HG03457 (cell line): ENCODE results near the gene TBC1D21.

Experiments used
- ATAC-seq: cut with Tn5 transposase; IDR thresholded peaks from one replicate; pipeline ENCODE4 v1.9.1; 2021; ENCODE audit warnings: moderate number of reproducible peaks; ENCODE audit not compliant: unreplicated experiment

Gene TBC1D21

DNA sequence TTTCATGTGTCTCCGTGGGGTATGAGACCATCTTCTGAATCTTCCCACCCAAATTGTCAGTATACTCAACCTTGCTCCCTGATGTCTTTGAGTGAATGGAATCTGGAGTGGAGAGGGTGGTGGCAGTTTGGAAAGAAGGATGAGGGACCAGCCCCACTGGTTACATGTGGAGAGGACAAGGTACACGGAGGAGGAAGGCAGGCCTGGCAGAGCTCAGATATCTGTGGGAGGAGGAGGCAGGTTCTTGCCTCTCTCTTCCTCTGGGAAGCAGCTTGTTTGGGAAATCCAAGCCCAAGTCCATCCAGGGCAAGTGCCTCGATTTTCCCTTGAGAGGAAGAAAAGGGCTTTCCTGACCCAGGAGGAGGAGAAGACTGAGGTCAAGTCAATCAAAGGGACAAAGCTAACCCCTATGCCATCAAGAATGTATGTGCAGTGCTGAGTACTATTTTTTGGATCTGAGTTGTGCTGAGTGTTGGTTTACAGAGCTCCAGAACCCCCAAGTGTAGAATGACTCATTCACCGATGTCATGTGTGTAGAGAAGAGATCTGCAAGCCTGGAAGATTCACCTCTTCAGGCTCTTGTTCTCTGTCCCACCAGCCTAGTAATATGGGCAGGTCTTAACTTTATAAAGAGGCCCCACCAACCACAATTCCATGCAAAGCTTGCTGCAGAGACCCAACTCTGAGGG lies 33.1 kb downstream of the TBC1D21 start:
- ATAC-seq = no peak

GRCh38 chr15:73907035-73907408 lies 33.7 kb downstream of the TBC1D21 start:
- ATAC-seq = no peak

DNA sequence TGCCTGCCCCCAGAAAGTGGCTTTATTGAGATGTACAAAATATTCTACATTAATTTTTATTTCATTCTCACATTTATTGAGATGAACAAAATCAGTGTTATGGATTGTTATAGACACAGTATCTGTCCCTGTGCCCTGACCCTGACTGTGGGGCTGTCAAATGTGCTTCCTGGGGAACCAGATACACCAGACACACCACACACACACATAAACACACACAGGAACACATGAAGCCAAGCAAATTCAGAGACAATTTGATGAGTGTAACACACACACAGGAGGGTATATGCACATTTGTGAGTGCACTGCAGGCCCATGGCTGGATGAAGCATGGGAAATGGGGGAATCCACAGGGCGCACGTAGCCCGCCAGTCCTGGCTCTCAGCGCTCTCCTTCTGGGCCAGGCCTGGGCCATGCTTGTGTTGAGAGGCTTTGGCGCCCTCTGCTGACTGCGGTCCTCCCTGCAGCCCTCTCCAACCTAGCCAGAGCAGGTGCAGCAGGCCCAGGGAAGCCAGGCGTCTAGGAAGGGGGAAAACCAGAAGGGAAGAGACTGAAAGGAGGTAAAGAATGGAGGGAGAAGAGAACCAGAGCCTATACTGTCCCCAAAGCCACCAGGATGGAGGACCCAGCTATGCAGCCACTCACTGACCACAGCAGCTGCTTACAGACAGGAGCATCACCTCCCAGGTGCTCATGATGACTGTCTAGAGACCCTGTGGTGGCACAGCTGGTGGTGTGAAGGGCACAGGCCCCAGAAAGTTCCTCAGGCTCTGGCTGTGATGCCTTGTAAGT lies 34.9 kb downstream of the TBC1D21 start:
- ATAC-seq = no peak

GRCh38 chr15:73908822-73909122 lies 35.4 kb downstream of the TBC1D21 start:
- no peak for ATAC-seq

DNA sequence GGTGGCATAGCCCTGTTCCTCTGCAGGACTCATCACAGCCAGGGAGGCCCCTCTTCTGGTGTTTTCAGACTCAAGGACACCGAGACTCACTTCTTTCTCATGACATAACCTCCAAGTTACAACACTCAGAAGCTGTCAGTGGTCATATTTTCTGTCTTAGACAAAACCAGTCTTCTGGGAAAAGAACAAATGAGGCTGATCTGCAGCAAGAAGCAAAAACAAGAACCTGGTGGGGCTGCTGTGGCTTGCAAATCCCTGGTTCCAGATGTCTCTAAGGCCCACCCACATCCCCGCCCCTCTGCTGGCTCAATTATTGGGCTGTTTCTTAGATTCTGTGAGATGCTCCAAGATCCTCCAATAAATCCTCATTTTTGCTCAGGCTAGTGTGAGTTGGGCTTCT lies 36.3 kb downstream of the TBC1D21 start:
- no peak for ATAC-seq

DNA sequence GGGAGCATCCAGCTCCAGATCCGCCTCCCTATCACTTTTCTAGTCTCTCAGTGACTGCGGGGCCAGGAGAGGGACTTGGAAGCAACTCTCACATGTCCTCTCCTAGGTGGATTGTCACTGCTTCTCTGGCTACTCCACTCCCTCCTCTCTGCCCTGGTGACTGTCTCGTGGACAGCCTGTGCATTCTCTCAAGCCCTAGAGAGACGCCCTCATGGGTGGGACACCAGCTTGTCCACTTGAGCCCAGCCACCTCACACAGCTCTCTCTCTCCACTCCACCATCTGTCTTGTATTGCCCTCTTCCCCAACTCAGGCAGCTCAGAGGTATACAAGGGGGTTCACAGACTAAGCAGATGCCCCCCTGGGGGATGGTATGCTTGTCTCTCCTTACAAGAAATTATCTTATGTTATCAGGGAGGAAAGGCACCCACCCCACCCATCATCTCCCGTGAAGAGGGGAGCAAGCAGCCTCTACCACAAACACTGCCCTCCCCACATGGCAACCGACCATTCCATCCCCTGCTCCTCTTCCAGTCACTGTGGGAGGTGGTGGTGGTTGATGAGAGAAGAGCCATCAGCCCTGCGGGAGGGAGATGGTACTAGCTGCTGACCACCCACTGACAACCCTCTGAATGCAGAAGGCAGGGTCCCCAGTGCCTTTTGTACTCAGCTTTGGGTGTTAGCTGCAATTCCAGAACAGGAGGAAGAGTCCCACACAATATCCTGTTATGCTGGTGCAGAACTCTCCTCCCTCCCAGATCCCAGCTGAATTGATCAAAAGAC lies 37.3 kb downstream of the TBC1D21 start:
- no peak for ATAC-seq

GRCh38 chr15:73912030-73912596 lies 38.7 kb downstream of the TBC1D21 start:
- no peak for ATAC-seq

DNA sequence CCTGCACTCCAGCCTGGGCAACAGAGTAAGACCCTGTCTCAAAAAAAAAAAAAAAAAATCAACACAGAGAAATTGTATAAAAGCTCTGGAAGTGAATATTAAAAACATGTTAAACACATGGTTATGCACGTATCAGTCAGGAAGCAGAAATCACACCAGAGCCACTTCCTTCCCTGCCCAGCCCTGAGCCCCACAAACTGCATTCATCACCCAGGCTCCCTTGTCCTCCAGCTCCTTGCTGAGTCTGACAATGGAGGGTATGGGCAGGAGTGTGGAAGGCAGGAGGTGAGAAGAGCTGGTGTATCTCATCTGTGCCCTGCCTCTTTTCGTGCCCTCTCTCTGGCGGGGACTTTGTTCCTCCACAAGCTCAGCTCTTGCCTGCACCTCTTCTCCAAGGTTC lies 40.8 kb downstream of the TBC1D21 start:
- no peak for ATAC-seq

DNA sequence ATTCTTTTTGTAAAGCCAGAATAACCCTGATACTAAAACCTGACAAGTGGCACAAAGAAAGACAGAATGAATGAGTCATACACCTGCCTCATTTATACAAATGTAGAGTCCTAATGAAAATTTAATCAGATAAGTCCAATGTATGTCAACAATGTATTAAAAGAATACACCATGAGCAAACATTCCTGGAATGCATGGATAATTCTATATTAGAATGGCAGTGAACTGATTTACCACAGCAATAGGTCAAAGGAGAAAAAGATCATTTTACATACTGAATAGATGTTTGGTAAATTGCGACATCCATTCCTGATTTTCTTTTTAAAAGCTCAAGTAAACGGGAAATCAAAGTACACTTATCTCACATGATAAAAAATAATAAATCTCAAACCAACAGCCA lies 41.7 kb downstream of the TBC1D21 start:
- no peak for ATAC-seq

DNA sequence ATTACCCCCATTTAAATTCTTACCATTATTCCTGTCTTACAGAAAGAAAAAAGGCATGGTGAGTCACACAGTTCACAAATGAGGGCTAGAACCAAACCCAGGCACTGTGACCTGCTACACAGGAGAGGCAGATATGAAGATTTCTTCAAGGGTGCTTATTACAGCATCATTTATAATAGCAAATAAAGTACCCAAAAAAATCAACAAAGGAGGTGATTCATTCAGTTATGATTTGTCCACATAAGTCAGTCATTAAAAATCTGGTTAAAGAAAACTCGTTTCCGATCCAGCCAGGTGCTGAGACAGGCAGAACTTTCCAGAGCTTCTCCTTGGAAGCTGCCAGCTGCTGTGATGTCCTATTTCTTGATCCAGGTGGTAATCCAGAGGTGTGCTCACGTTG lies 45.4 kb downstream of the TBC1D21 start:
- ATAC-seq = no peak

DNA sequence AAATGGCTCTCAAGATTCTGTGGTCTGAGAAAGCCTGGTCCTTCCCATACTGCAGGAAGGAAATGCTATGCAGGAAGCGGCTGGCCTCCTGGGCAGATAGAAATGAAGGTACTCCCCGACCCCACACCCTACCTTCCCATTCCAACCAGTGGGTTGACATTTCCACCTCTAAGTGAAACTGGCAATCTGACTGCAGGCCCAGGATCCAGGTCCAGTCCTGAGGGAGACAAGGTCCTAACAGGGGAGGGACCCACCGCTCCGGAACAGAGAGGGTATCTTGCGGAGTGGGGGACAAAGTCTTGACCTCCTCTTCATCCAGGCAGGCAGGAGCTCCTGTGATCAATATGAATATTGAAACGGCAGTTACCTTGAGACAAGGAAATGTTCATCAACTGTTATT lies 46.3 kb downstream of the TBC1D21 start:
- no peak for ATAC-seq

GRCh38 chr15:73921254-73921925 lies 48.0 kb downstream of the TBC1D21 start:
- no peak for ATAC-seq

GRCh38 chr15:73922186-73923151 lies 49.1 kb downstream of the TBC1D21 start:
- no peak for ATAC-seq

- ATAC-seq = no peak
Observed at GRCh38 chr15:73923156-73923487, 49.8 kb downstream of the TBC1D21 start.

GRCh38 chr15:73923488-73924164 lies 50.3 kb downstream of the TBC1D21 start:
- no peak for ATAC-seq

DNA sequence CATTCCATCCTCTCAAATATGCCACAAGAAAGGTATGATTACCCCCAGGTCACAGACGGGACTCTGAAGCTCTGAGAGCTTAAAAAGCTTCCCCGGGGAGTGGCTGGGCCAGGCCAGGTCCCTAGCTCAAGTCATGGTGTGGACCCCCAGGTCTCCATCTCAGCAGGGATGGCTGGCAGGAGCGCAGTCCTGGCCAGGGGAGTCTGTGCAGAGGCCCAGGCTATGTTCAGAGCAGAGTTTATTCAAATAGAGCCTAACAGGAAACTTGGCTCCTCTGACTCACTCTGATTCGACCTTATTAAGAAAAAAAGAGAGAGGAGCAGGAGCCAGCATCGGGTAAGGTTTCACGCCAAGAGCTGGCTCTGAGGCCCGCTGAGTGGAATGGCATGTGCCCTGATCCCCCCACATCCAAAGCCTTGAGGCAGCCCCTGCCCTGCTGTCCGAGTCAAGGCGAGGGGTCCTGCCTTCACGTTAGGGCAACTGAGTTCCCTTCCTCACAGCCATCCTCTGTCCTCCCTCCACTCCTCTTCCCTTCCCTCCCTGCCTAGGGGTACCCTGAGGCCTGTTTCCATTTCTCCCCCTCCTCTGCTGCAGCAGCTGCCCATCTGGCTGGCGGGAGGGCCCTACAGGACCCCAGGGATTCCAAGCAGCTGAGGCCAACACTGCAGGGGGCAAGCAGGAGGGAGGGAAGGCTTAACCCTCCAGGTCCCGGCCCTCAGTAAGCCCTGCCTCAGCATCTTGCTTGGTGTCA lies 51.0 kb downstream of the TBC1D21 start:
- no peak for ATAC-seq

DNA sequence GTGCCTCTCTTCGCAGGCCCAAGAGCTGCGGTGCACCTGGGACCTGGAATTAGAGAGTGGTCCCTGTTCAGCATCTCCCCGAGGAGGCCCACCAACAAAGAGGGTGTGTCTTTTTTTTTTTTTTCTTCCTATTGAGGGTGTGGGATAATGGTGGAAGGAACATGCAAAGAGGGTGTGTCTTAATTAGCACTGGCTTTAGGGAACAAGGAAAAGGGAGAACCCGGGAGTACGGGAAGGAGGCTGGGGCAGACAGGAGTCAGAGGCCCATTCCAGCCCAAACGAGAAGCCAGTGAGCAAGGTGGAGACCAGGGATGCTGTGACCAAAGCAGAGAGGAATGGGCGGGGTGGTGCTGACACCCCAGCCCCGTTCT lies 52.5 kb downstream of the TBC1D21 start:
- ATAC-seq = no peak

- ATAC-seq = no peak
Observed at GRCh38 chr15:73926219-73927002, 53.0 kb downstream of the TBC1D21 start, which contains the start of gene LOXL1. LOXL1 (plus strand) TSS chr15:73926462; CDS start chr15:73926784, 322 bp downstream.
